Eye (tissue), 1 donor: ENCODE measurements around the gene F3.

Experiments used
- DNase-seq: peaks from one replicate; pipeline ENCODE4 v3.0.0-alpha.2; 2015

F3 gene

DNA sequence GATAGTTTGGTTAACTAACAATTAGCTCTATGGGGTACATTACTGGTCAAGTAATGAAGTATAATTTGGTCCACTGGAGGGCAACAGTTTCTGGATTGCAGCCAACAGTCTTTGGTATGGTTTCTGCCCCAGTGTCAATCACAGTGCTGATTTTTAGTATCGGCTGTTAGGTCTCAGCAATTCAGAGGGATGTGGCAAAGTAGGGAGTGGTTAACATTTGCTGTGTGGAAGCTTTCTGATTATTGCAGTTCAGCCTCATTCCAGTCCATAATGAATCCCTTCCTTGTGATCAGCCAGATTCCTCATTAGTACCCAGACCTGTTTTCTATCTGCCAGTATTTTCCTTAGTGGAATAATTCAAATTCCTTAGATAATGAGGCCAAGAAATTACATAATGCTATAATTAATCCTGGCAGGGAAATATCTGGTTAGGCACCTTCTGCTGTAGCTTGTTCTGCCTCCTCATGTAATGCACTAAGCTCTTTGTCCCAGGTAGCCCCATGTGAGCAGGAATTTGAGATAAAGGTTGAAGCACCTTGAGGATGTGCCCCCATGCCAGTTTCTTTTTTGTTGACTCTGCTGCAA, 14.0 kb downstream of the F3 start:
- peak; percentile 57 for DNase-seq

DNA sequence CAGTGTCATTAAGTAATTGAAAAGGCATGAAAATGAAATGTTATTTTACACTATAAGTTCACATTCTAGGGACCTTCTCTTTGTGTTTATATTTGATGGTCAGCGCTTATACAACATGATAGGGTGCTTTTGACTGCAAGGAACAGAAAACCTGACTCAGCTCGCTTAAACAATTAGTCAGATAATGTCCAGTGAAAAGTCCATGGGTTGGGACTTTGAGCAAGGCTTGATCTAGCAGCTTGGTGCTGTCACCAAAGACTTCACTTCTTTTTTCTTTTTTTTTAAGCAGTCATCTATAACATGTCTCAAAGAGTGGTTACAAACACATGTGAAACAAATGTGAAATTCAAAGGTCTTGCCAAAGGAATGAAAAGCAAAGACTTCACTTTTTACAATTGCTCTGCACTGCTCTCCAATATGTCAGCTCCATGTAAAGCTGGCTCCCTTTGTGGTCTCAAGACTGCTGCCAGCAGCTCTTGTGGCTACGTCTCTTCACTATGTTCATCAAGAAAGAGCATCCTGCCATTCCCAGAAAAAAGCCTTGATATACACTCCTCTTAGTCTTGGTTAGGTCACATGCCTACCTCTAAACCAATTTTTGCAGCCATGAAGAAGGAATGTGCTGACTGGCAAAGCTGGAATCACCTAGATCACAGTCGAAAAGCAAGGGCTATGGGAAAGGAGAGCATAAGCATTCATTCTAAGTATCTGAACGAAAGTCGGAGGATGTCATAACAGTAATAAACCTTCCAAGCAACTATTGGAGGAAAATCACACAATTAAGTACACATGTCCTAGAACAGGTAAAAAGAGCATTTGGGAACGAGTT, 15.2 kb downstream of the F3 start:
- no peak for DNase-seq

DNA sequence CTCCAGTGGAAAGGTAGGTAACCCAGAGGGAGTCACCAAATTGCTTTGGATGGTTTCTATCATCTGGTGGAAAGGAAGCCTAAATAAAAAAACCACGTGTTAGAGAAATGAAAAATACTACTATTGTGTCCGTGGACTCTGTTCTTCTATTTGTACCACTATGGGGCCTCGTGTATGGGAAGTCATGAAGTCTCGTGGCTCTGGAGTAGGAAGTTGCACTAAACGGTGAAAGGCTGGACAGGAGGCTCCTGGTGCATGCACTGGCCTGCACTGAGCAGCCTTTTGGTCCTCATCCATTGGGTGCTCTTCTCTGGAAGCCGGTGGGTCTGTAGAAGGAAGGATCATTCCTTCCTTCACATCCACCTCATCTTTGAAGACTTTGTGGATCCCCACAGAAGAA, 17.0 kb downstream of the F3 start:
- DNase-seq = no peak

DNA sequence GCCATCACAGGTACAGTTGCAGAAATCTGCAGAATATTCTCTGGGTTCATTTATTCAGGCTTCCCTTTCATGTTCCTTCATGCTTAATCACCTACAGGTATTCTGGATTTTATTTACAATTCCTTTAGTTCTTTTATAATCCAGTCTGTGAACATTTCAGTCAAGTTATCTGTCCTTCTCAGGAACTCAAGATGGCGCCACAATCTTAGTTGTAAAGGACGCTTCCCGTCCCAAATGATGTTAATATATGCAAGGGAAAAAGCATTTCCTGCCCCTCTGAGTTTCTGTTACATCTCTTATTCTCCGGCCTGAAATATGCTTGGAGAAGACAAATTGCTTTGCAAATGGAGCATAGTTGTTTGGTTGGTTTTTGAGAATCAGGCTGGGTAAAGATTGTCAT, 19.3 kb downstream of the F3 start:
- DNase-seq = peak; percentile 70

DNA sequence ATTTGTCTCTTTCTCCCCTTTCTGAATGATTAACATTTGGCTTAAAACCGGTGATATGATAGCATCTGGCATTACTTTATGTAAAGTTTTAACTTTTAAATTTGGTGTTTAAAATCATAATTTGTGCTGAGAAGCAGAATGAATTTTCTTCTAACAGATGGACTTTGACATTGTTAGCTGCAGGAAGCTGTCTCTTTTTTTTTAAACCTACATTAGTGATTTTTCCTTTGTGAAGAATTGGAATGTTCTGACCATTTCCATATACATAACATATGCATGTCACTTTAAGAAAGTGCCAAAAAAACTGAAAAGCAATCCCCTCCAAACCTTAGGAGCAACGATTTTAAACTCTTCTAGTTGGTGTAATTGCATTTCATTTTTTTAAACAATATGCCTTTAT, 22.2 kb downstream of the F3 start:
- DNase-seq = no peak

DNA sequence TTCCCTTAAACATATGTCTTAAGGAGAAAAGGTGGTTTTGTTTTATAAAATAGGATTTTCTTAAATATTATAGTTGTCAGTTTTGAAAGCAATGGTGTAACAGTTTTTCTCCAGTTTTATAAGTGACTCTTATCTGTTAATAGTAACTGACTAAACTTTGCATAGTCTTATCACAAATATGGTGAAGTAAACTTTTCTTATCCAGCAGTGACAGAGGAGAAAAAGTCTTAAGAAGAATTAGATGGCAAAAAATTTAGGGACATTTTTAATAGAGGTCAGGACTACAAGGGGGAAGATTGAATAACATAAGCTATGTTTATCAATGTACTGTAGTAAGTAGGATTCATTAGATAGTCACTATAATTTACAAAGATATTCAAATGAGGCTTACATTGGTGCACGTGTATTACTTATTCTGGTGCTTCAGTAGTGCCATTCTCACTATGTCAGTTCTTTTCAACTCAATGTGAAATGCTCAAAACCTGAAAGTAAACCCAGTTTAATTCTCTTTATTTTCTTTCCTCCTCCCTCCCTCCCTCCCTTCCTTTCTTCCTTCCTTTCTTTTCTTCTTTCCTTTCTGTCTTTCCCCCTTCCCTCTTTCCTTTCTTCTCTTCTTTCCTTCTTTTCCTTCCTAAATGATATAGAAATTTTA, 26.1 kb downstream of the F3 start:
- no peak for DNase-seq

DNA sequence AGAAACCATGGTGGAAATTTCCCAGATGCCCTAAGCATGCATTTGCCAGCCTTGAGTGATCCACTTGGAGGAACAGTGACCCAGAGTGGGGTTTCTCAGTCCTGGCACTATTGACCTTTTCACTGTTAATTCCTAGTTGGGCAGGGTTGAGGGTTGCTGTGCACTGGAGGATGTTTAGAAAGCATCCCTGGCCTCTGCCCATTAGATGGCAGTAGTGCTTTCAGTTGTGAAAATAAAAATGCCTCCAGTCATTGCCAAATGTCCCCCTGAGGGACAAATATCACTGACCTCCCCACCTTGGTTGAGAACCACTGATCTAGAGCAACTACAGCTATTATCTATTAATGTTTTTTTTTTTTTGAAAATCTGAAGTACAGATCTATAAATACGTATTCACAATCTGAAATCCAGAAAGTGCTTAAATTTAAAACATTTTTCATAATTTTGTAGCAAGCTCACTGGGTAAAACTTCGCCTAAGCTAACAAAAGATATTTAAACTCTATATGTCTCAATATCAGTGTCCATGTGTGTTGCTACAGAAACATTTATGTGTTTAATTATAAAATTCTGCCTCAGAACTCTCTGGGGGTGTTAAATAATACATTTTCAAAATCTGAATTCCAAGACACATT, 27.3 kb downstream of the F3 start:
- DNase-seq = peak; percentile 59

DNA sequence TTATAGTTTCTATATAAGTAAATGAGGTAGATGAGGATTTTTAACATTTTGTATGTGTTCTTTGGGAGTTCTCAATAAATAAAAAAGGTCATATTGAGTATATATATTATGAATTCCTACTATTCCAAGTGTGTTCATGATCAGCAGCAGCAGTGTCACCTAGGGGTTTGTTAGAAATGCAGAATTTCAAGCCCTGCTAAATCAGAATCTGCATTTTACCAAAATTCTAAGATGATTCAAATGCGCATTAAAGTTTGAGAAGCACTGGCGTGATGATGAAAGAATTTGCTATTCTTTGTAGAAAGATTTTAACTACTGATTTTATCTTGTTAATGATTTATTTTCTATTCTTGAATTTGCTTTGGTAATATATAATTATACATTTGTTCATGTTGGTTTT, 28.7 kb downstream of the F3 start:
- DNase-seq = no peak

DNA sequence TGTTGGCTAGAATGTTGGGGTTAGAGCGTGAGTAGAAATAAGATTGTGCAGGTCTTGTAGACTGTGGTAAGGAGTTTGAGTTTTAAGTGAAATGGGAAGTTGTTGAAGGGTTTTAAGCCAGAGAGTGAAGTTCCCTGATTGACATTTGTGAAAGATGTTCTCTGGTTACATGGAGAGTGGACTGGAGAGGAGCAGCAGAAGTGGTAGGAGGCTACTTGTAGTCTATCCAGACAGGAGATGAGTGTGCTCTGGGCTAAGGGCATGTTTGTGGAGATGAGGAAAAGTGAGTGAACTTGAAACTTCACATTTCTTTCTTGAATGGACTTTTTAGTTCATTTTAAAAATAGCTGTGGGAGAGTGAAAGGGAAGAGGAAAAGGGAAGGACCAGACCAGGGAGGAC, 37.0 kb downstream of the F3 start:
- no peak for DNase-seq

DNA sequence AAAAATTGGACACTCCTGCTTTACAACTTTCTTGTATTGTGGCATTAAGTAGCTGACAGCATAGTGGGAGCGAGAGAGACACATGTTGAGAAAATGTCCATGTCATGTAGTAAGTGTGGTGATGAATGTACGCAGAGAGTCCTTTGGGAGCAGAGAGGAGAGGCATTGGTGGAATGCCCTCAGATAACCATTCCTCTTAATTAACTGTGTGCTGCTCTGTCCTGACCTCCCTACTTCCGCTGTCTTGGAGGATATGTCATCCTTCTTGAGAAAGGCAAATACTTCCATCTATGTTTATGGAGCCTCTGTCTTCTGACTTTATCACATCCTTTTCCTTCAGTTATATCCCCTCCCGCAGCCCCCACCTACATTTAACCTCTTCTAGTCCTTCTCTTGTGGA, 38.4 kb downstream of the F3 start:
- DNase-seq = peak; percentile 19

DNA sequence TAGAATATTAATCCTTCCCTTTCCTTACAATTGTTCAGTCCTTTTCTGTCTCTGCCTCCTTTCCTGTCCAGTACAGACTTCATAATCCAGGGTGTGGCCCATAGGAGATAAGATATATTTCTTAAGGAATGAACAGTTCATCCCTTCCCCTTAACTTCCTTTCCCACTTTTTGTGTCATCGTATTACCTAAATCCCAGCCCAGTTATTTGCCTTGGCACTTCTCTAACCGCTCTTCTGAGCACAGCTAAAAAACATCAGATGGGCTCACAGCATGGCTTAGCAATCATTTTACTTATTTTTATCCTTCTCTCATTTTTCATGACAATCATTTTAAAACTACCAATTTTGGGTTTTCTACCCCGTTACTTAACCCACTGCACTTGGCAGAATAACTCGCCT, 39.6 kb downstream of the F3 start:
- DNase-seq = no peak

DNA sequence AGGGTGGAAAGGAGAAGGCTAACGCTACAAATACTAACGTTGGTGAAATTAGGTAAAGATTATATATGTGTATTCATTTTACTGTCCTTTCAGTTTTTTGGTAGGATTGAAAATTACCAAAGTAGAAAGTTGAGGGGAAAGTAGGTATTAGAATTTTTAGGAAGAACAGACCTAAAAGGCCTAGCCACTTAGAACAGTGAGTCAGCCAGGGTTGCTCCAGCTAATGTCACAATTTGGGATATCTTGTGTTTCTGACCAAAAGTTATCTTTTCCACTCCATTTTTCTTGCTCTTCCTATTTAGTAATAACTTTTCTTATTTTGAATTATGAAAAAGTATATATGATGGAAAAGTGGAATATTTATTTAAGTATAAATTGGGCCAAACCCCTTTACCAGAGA, 40.1 kb downstream of the F3 start:
- DNase-seq = no peak

DNA sequence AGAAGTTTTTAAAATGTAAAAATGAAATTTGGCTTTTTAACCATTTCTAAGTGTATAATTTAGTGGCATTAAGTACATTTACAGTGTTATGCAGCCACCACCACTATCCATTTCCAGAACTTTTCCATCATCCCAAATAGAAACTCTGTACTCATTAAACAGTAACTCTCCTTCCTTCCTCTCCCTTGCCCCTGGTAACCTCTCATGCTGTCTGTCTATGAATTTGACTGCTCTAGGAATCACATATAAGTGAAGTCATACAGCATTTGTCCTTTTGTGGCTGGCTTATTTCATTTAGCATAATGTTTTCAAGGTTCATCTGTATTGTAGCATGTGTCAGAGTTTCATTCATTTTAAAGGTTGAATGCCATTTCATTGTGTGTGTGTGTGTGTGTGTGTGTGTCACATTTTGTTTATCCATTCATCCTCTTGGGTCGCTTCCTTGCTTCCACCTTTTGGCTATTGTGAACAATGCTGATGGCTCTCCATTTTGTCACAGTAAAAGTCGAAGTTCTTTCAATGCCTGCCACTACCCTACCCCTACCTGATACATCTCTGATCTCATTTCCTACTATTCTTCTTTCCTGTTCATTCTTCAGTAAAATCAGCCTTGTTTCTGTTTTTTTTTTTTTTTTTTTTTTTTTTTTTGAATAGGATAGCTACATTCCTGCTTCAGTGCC, 45.3 kb downstream of the F3 start:
- DNase-seq = no peak

DNA sequence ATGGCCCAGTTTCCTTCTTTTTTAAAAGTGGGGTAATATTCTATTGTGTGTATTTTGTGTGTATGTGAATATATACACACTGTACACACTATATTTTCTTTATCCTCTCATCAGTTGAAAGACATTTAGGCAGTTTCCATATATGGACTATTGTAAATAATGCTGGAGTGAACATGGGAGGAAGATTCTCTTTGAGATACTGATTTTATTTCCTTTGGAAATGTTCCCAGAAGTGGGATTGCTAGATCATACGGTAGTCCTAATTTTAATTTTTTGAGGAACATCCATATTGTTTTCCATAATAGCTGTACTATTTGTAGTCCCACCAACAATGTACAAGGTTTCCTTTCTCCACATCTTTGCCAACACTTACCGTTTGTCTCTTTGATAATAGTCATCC, 51.0 kb downstream of the F3 start:
- DNase-seq = no peak

DNA sequence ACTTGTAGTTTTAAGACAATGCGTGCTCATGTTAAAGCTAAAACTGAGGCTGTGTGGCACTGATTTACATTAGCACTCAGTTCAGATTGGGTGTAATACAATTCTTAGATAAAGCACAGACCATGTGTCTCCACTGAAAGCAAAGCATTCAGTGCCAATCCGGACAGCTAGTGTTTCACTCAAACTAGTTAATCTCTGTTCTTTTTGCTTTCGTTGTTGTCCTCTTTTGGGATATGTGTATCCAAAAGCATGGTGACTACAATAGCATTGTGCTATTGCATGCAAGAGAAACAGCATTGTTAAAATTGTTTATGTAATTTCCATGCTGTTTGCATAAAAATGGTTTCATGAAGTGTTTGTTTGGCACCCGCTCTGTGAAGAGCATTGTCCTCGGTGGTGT, 54.6 kb downstream of the F3 start:
- no peak for DNase-seq

DNA sequence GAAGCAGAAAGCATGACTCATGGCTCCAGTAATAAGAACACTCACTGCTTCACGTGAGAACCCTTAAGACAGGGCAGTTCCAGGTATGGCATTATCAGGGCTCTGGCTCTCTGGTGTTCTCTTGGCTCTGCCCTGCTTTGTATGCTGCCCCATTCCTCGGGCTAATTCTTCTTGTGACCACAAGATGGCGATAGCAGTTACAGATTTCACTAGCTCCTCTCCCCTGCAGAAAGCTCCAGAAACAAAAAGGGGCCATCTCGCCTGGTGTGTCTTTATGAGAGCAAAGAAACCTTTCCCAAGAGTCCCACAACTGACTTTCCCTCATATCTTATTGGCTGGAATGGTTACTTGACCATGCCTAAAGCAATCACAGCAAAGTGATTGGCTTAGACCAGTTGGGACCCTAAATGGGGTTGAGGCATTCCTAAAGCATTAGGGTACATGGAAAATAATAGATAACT, 60.1 kb downstream of the F3 start:
- peak; percentile 87 for DNase-seq

DNA sequence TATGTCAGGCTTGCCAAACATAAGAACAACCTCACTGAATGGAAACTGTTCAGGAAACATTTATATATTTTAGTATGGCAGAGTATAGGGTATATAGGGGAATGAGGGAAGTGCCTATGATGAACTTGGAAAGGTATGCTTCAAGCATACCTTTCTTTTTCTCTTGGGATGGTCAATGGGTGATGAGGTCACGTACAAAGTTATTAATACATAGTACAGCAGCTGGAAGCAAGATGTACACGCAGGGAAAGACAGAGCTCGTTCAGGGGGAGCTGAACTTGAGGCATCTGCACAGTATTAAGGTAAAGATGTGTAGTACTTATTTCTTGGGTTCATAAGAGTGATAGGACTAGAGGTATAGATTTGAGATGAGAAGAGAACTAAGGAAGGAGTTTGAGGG, 61.9 kb downstream of the F3 start:
- DNase-seq = no peak
